ENCODE data around the gene MAP3K2. TPM values are rescaled to one million over a fixed set of nuclear protein-coding genes. Genes with fewer than 3 reads are reported as not detected.
A peak's percentile ranks its signal among the peaks of the same experiment; 100 is the strongest.

Gene MAP3K2
- total and polyA plus RNA-seq, 10 of the 15 experiments (the other 5 are each of a cell fraction or from before 2014, with no cell fraction given): 2.7 to 39.6 (median 16.1) TPM

GRCh38 chr2:127387655-127388422 lies at the start of gene MAP3K2 (continued):
- TF ChIP-seq ZBTB4 (CRISPR knock-in tag; IDR thresholded peaks at IDR 0.05): no peak
- peak; percentile 30 for TF ChIP-seq HDAC6 (IDR thresholded peaks at IDR 0.05; ENCODE audit: unreplicated experiment)
- peak; percentile 23 for TF ChIP-seq MYC (IDR thresholded peaks at IDR 0.05; ENCODE audit: insufficient read depth, insufficient read length, insufficient replicate concordance, low read length, severe bottlenecking)
- peak; percentile 65; the same call in 1 of the 2 replicates for TF ChIP-seq NKRF (conservative IDR thresholded peaks at IDR 0.05)
- no peak for TF ChIP-seq SREBF1 (IDR thresholded peaks at IDR 0.05; ENCODE audit: low read length)
- TF ChIP-seq BHLHE40 (IDR thresholded peaks at IDR 0.05; ENCODE audit: borderline replicate concordance in 1 of 2, low read depth in 2 of 2, low read length in 1 of 2): peak; percentile 31 to 88; a peak in 2 of 4 replicates
- no peak for TF ChIP-seq CBX3 (IDR thresholded peaks at IDR 0.05; ENCODE audit: borderline replicate concordance, low read depth)
- TF ChIP-seq RAD51 (IDR thresholded peaks at IDR 0.05): no peak
- TF ChIP-seq SMAD5 (IDR thresholded peaks at IDR 0.05; ENCODE audit: low read depth): peak; percentile 43; the same call in 1 of the 2 replicates
- peak; percentile 93 for TF ChIP-seq GATAD2B (conservative IDR thresholded peaks at IDR 0.05; ENCODE audit: low read depth)
- no peak for TF ChIP-seq HSF1 (IDR thresholded peaks at IDR 0.05; ENCODE audit: low read depth, low read length)
- no peak for TF ChIP-seq ZBED1 (IDR thresholded peaks at IDR 0.05; ENCODE audit: borderline replicate concordance)
- peak; percentile 63 for TF ChIP-seq NRF1 (conservative IDR thresholded peaks at IDR 0.05; ENCODE audit: low read depth, low read length)
- no peak for TF ChIP-seq WRNIP1 (IDR thresholded peaks at IDR 0.05; ENCODE audit: borderline replicate concordance, low read depth, low read length)
- TF ChIP-seq RELA (IDR thresholded peaks at IDR 0.05; ENCODE audit: borderline replicate concordance, partially characterized antibody): peak; percentile 47
- no peak for TF ChIP-seq SIN3A (IDR thresholded peaks at IDR 0.05; ENCODE audit: low read depth, low read length)
- no peak for TF ChIP-seq PRDM15 (CRISPR knock-in tag; IDR thresholded peaks at IDR 0.05)
- TF ChIP-seq IRF4 (IDR thresholded peaks at IDR 0.05; ENCODE audit: low read depth, low read length): no peak
